Osteoblast (primary cell): ENCODE results near the gene BLID. TPM values are rescaled to one million over a fixed set of nuclear protein-coding genes. Genes with fewer than 3 reads are reported as not detected.

Experiments used
- DNase-seq: peaks from one replicate; pipeline ENCODE4 v3.0.0; 2011; ENCODE audit warnings: low spot score, mixed read lengths; ENCODE audit not compliant: insufficient read length; ENCODE audit errors: missing footprints
- H2AFZ ChIP-seq: 2 replicates; pipeline ENCODE4 v1.6.0; 2011; ENCODE audit warnings: mild to moderate bottlenecking, low read length
- H3K27ac ChIP-seq: 2 replicates; pipeline ENCODE4 v1.5.1; 2011; ENCODE audit warnings: mild to moderate bottlenecking, low read depth, low read length, moderate library complexity
- H3K27me3 ChIP-seq: 2 replicates; pipeline ENCODE4 v1.6.0; 2012; ENCODE audit warnings: mild to moderate bottlenecking, control low read depth, inconsistent platforms, low read length, moderate library complexity; ENCODE audit not compliant: insufficient read depth
- H3K36me3 ChIP-seq: 2 replicates; pipeline ENCODE4 v1.5.1; 2011; ENCODE audit warnings: mild to moderate bottlenecking, low read length, control low read depth, moderate library complexity; ENCODE audit not compliant: insufficient read depth
- H3K4me1 ChIP-seq: 2 replicates; pipeline ENCODE4 v1.5.1; 2011; ENCODE audit warnings: mild to moderate bottlenecking, low read length, control low read depth, moderate library complexity; ENCODE audit not compliant: insufficient read depth
- H3K4me2 ChIP-seq: 2 replicates; pipeline ENCODE4 v1.6.0; 2011; ENCODE audit warnings: mild to moderate bottlenecking, low read length; ENCODE audit not compliant: insufficient read depth
- H3K4me3 ChIP-seq: fragments of 200-600 bp; sonication (generic); 3 replicates; pipeline ENCODE4 v1.5.1; 2012; ENCODE audit warnings: mild to moderate bottlenecking, low read length, inconsistent platforms; ENCODE audit not compliant: insufficient read depth
- H3K79me2 ChIP-seq: 2 replicates; pipeline ENCODE4 v1.6.0; 2012; ENCODE audit warnings: mild to moderate bottlenecking, low read length, control low read depth, inconsistent platforms; ENCODE audit not compliant: insufficient read depth
- H3K9me3 ChIP-seq: 2 replicates; pipeline ENCODE4 v1.5.1; 2011; ENCODE audit warnings: low read depth, low read length, control low read depth
- H4K20me1 ChIP-seq: 2 replicates; pipeline ENCODE4 v1.6.0; 2012; ENCODE audit warnings: mild to moderate bottlenecking, low read length, control low read depth; ENCODE audit not compliant: insufficient read depth
- total RNA-seq: library from RNA; depleted of rRNA; stranded (reverse); fragments of >200 nt; gene quantifications from 2 replicates; pipeline ENCODE4 v1.2.3, GENCODE V29; 2012
- TF ChIP-seq, protein P1 (sequence below): IDR thresholded peaks from 2 replicates; pipeline ENCODE4 v1.5.1; 2011; ENCODE audit warnings: mild to moderate bottlenecking, low read depth, low read length, moderate library complexity; ENCODE audit errors: extremely low read depth

BLID gene
- total RNA-seq, 1 donor: 18.1 TPM

GRCh38 chr11:122137078-122137793 lies 21.2 kb upstream of the BLID start:
- H3K4me3 ChIP-seq: no peak overlapping the region

GRCh38 chr11:122131126-122131525 lies 15.1 kb upstream of the BLID start:
- peaks cover 98% of the 10 kb centered on the region for H3K79me2 ChIP-seq
- H2AFZ ChIP-seq: no peak overlapping the region
- H3K36me3 ChIP-seq: peaks cover 93% of the 10 kb centered on the region
- H3K4me1 ChIP-seq: peaks cover 93% of the 10 kb centered on the region
- no peaks in the 10 kb centered on the region for H3K9me3 ChIP-seq
- TF ChIP-seq, protein P1, sequence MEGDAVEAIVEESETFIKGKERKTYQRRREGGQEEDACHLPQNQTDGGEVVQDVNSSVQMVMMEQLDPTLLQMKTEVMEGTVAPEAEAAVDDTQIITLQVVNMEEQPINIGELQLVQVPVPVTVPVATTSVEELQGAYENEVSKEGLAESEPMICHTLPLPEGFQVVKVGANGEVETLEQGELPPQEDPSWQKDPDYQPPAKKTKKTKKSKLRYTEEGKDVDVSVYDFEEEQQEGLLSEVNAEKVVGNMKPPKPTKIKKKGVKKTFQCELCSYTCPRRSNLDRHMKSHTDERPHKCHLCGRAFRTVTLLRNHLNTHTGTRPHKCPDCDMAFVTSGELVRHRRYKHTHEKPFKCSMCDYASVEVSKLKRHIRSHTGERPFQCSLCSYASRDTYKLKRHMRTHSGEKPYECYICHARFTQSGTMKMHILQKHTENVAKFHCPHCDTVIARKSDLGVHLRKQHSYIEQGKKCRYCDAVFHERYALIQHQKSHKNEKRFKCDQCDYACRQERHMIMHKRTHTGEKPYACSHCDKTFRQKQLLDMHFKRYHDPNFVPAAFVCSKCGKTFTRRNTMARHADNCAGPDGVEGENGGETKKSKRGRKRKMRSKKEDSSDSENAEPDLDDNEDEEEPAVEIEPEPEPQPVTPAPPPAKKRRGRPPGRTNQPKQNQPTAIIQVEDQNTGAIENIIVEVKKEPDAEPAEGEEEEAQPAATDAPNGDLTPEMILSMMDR: no peak
- DNase-seq: no peak
- peaks cover 43% of the 10 kb centered on the region for H4K20me1 ChIP-seq
- H3K27ac ChIP-seq: peak overlapping the region; percentile 24
- H3K4me3 ChIP-seq: no peak overlapping the region
- no peaks in the 10 kb centered on the region for H3K27me3 ChIP-seq
- H3K4me2 ChIP-seq: peak overlapping the region; percentile 14

More at GRCh38 chr11:122137078-122137793, 21.2 kb upstream of the BLID start:
- peak overlapping the region; percentile 43 for H3K4me2 ChIP-seq
- no peaks in the 10 kb centered on the region for H3K9me3 ChIP-seq
- peaks cover 10% of the 10 kb centered on the region for H4K20me1 ChIP-seq
- peaks cover 96% of the 10 kb centered on the region for H3K4me1 ChIP-seq
- H3K27ac ChIP-seq: peak overlapping the region; percentile 87
- peaks cover 52% of the 10 kb centered on the region for H3K36me3 ChIP-seq
- peak; percentile 18 for DNase-seq
- H2AFZ ChIP-seq: no peak overlapping the region
- peaks cover 84% of the 10 kb centered on the region for H3K79me2 ChIP-seq
- TF ChIP-seq, protein P1: no peak
- no peaks in the 10 kb centered on the region for H3K27me3 ChIP-seq

DNA sequence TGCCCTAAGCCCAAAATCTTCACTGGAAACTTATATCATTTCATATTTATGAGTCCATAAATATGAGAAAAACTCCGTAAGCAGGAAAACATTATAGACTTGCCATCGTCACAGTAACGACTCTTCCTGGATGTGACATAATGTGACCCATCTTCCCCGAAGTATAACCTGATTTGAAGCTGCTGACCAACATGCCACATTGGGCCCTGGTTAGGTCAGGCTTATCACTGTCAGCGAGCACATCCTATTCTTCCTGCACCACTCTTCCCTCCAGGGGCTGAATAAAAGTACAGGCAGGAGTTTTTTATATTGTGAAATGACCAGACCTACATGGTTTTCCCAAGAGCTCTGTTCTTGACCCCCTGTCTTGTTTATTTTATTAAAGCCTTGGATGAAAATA lies 12.1 kb upstream of the BLID start:
- no peaks in the 10 kb centered on the region for H3K27me3 ChIP-seq
- H3K27ac ChIP-seq: peak overlapping the region; percentile 11
- H3K79me2 ChIP-seq: peaks cover 97% of the 10 kb centered on the region
- no peak overlapping the region for H2AFZ ChIP-seq
- peaks cover 49% of the 10 kb centered on the region for H4K20me1 ChIP-seq
- DNase-seq: no peak
- H3K4me3 ChIP-seq: no peak overlapping the region
- H3K4me2 ChIP-seq: no peak overlapping the region
- no peaks in the 10 kb centered on the region for H3K9me3 ChIP-seq
- TF ChIP-seq, protein P1: no peak
- peaks cover 74% of the 10 kb centered on the region for H3K36me3 ChIP-seq
- H3K4me1 ChIP-seq: peaks cover 78% of the 10 kb centered on the region

DNA sequence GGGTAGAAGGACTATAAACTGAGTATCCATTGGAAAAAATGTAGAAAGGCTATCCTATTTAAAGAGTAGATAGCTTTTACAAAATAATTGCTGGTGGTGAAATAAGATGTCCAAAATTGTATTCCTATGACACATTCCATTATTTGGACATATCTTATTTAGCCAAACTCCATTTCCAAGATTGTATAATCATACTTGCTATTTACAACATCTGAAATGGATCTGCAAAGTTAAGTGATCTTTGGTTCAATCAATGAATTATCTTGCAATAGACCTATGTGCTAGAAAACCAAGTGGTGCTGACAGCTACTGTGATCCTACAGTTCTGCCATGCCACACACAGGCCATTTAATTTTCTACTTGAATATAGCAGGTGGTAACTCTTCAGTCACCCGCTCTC lies 11.0 kb upstream of the BLID start:
- TF ChIP-seq, protein P1: no peak
- peak; percentile 68 for DNase-seq
- peak overlapping the region; percentile 34 for H3K27ac ChIP-seq

More for the DNA sequence above, 11.0 kb upstream of the BLID start:
- peak overlapping the region; percentile 7 for H3K4me2 ChIP-seq
- peaks cover 97% of the 10 kb centered on the region for H3K79me2 ChIP-seq
- H3K4me3 ChIP-seq: no peak overlapping the region
- H2AFZ ChIP-seq: no peak overlapping the region
- H3K36me3 ChIP-seq: peaks cover 74% of the 10 kb centered on the region
- H4K20me1 ChIP-seq: peaks cover 49% of the 10 kb centered on the region
- H3K4me1 ChIP-seq: peaks cover 78% of the 10 kb centered on the region
- no peaks in the 10 kb centered on the region for H3K9me3 ChIP-seq
- H3K27me3 ChIP-seq: no peaks in the 10 kb centered on the region
